Head of caudate nucleus (tissue), 42 donors: ENCODE measurements around the gene LBHD1.
"Not testable (repeated sequence)": the region's sequence is repeated elsewhere in the genome, so short reads cannot be mapped to it uniquely, and the experiment has no call there.

ENCODE experiments used
- DNase-seq, 42 donors: peaks; one replicate each; pipeline versions ENCODE4 v3.0.0 to v3.0.0-alpha.2; 2020 to 2021; ENCODE audit warnings: mixed read lengths in 7 of 42
- intact Hi-C: fragments of 100-400 bp; cut with DNase I; formaldehyde crosslinking; loops from one replicate; pipeline ENCODE4 v1.15.0; 2022

The LBHD1 gene

DNA sequence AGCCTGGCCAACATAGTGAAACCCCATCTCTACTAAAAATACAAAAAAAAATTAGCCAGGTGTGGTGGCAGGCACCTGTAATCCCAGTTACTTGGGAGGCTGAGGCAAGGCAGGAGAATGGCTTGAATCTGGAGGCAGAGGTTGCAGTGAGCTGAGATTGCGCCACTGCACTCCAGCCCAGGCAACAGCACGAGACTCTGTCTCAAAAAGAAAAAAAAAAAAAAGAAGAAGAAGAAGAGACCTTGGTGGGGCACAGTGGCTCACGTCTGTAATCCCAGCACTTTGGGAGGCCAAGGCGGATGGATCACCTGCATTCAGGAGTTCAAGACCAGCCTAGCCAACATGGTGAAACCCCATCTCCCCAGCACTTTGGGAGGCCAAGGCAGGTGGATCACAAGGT, 31.9 kb upstream of the LBHD1 start:
- intact Hi-C loops: loop anchor here (10.0 kb wide), 1 partner anchor 309 kb away; no protein-coding TSS in a partner anchor
- DNase-seq: not testable (repeated sequence)

DNA sequence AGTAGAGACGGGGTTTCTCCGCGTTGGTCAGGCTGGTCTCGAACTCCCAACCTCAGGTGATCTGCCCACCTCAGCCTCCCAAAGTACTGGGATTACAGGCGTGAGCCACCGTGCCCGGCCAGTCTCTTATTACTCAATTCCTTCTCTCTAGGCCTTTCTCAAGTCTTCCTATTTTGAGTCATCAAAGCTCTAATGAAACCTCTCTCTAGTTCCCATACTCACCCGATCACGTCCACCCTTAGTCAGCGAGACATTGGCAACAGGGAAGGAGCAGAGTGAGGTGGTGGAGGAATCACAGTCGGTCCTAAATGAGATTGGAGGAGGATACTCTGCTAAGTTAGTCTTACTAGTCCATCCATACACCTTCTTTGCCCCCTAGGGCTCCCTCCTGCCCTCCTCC, 30.2 kb upstream of the LBHD1 start:
- intact Hi-C loops: loop anchor here (10.0 kb wide), 1 partner anchor 307 kb away; no protein-coding TSS in a partner anchor
- DNase-seq: no peak

DNA sequence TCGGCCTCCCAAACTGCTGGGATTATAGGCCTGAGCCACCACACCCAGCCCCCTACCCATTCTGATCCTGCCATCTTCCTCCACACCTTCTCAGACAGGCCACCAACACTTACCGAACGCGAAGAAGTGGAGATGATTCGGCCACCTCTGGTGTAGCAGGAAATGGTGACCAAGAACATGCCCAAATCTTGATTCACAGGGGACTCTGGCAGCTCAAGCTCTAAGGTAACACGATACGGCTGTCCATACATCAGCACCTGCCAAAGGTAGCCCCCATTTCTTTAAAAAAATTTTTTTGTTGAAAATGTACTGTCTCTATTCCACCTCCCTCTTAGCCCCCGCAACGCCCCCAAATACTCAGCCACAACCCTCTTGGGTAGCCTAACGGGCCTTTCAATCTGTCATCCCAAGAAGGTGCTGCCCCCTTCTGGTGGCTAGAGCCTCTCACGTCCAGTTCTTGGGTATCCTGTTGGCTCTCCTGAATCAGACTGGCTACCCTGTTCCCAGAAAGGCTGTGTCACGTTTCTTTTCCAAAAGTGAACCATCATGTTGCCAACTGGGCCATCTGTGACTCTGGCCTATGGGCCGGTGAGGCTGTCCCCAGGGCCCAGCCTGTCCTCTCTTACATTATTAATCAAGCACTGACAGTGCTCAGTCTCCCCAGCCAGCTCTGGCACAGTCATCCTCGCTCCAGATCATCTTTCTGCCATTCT, 22.5 kb upstream of the LBHD1 start:
- intact Hi-C loops: no loop called here
- DNase-seq: peak; percentile 39 to 91 (median 76)

DNA sequence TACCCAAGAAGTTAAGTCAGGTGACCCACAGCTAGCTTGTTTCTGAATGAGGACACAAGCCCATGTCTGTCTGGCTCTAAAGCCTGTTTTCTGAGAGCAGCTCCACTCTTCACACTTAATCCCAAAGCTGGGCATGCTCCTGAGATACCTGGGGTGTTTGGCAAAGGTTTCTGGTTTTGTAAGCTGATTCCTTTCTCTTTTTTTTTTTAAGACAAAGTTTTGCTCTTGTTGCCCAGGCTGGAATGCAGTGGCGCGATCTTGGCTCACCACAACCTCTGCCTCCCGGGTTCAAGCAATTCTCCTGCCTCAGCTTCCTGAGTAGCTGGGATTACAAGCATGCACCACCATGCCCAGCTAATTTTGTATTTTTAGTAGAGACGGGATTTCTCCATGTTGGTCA, 21.6 kb upstream of the LBHD1 start:
- DNase-seq, intact Hi-C loops: not testable (repeated sequence)

DNA sequence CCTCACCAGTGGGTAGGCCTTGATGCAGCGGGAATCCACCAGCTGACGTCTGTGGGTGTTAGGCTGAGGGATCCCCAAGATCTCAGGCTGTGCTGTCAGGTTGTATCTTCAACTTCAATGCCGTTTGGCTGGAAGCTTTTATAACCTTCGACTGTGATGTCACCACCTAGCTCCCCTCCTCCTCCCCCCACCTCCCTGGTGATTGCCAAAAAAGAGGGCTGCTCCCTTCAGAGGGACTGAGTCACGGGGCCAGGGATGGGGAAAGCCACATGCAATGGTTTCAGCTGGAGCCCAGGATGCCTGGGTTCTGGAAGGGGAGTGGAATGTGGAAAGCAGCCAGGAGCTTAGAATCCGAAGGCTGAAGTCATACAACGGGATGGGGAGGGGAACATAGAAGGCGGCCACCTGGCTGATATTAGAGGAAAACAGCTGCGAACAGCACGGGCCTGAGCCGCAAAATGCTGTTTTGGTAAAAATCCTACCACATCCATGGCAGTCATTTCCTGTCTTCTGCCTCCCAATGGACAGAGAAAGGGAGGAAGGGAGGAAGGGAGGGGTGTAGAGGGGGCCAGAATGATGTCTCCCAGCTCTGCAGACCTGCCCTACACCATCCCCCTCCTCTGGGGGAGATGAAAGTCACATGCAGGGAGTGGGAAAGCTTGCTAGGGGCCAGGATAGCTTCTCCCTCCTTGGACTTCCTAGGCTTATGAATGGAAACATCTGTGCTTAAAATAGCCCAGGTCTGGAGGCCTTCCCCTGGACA, 17.5 kb upstream of the LBHD1 start, which contains the start of gene LRRN4CL:
Gene LRRN4CL, minus strand, starts transcription at position 110 of the 763 bp plus-strand sequence. CDS start 1,022 bp downstream, outside the sequence.
- DNase-seq: peak; percentile 29 to 91 (median 69)
- intact Hi-C loops: no loop called here

DNA sequence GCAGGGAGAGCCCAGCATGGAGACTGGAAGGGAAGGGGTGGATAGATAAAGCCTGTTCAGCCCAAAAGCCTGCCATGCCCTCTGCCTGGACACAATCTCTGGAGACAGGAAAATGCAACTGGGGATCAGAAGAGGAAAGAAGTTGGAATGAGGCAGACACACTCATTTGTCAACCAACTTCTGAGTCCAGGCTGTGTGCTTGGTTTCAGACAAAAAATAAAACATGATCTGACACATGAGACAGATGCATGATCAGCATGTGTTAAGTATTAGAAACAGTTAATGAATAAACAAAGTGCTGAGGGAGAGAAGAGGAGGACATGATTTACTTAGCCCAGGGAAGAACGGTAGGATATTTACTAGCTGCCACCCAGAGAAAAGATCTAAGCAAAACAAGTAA, 16.4 kb upstream of the LBHD1 start:
- DNase-seq: no peak
- intact Hi-C loops: no loop called here

DNA sequence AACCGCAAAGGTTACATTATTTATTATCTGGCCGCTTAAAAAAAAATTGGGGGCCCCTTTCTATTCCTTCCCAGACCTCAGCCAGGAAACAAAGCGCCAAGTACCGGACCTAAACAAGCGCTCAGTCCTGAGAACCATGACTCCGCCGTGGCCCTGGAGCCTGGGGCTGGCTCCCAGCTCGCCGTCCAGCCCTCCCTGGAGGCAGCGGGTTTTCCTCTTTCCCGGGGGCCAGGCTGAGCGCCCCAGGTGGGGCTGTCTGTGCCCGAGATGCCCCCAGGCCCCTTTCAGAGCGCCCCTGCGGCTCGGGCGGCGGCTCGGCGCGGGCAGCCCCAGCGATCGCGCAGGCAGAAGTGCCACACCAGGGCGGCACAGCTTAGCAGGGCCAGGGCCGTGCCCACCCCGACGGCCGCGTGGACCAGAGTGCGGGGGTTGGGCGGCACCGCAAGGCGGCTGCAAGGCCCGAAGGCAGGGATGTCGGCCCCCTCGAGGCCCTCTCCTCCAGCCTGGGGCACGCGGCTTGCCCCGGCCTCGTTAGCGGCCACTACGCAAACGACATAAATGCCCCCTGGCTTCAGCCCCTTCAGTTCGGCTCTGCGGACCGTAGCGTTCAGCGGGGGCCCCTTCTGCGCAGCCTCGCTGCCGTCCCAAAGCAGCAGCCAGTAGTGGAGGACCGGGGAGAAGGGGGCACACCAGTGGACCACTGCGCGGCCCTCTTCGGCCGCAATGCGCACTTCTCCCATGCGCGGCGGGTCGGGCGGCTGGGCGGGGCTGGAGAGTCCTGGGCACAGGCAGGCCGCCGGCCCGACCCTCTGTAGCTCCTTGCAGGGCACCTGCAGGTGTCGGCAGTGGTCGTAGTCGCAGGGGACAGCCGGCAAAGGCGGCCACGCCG, 15.7 kb upstream of the LBHD1 start:
- intact Hi-C loops: no loop called here
- no peak for DNase-seq

DNA sequence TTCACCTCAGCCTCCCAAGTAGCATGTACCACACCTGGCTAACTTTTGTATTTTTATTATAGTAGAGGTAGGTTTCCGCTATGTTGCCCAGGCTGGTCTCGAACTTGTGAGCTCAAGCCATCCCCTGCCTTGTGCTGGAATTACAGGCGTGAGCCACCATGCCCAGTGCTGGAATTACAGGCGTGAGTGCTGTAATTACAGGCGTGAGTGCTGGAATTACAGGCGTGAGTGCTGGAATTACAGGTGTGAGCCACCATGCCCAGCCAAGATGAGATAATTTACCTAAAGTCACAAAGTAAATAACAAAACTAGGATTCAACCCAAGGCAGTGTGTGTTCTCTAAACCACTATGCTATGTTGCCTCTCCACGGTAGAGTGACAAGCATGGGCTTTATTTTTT, 10.5 kb upstream of the LBHD1 start:
- DNase-seq: no peak
- intact Hi-C loops: no loop called here

DNA sequence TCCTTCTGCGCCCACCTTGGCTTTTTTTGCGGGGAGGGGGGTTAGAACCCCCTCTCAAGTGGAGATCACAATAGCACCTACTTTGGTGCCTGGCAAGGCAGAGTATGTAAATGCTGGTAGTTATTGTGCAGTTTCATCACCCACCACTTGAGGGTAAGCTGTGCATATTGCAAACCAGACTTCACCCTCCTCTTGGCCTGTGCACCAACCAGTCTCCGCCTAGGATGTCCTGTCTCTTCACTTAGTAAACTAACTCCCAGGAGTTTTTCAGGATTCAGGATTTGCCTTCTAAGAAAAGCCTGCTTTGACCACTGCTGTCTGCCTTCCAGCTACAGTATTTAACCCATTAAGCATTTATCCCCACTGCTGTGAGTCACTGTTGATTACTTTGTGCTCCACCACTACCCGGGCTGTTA, 8.8 kb upstream of the LBHD1 start:
- peak in 5 of 42 donors; percentile 11 to 45 (median 26) for DNase-seq
- intact Hi-C loops: no loop called here

DNA sequence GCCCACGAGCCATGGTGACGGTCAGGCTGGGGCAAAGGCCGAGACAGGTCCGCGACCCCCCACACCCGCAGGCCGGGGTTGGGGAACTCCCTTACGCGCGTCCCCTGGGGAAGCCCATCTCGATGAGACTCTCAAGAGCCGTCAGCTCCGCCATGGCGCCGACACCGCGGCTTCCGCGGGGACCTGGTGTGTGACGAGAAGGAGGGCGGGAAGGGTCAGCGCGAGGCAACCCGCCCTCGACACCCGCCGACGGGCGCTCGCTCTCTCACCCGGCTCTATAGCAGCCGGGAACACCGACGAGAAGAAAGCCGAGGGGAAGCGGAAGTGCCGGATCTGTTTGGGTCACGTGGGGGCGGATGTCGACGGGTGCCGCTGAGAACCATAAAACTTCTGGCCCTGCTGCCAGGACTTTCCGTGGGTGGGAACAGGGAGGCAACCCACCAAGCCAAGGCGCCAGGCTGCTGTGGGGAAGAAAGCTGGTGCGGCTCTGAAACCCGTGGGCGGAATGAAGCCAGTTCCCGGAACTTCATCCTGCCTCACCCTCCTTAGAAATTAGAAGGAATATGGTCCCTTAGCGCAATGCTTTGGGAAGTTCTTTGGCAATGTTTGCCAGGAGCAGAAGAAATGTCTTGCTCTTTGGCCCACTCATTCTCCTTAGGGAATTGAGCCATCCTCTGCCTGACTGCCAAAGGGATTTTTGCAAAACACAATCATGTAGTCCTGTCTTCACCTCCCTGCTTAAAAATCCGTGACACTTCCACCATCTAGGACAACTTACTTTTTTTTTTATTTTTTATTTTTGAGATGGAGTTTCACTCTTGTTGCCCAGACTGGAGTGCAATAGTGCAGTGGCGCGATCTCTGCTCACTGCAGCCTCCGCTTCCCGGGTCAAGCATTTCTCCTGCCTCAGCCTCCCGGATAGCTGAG, 7.0 kb upstream of the LBHD1 start, which contains the start of gene UBXN1:
Gene UBXN1, minus strand, starts transcription at position 304 of the 927 bp plus-strand sequence. Its CDS starts 150 bp downstream, at position 154.
- DNase-seq: peak; percentile 78 to 97 (median 90)
- intact Hi-C loops: loop anchor here (5.0 kb wide), 1 partner anchor 87 kb away; the partner anchor contains the start of gene TUT1

DNA sequence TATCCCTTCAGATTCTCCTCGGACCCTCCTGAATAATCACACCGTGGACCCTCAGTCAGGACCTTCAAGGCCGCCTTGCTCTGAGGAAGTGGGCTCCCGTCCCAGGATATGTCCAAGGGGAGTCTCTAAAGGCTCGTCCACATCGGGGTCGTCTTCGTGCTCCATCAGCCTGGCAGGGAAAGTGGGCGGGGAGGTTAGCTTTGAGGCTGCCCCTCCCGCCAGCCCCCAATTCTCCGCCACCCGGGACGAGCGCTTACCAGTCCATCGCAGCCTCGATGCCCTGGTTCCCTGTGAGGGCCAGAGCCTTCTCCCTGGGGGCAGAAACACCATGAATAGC, 6.3 kb upstream of the LBHD1 start:
- intact Hi-C loops: loop anchor here (5.0 kb wide), 1 partner anchor 86 kb away; the partner anchor contains the start of gene TUT1
- no peak for DNase-seq

DNA sequence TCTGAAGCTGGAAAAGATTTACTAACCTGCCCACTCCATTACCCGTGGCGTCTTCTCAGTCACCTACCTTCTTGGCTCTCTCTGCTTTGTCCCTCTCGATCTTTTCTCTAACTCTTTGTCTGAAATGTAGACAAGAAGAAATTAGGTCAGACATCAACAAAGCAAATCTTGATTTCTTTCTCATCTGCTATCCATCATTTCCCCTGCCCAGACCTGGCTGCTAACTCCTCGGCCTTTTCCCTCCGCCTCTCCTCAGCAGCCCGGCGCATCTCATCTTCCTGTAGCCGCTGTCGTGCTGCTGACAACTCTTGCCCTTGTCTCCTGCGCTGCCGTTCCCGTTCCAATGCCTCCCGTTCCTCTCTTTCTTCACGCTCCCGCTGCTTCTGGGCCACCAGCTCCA, 5.6 kb upstream of the LBHD1 start:
- intact Hi-C loops: loop anchor here (5.0 kb wide), 1 partner anchor 85 kb away; the partner anchor contains the start of gene TUT1
- no peak for DNase-seq

DNA sequence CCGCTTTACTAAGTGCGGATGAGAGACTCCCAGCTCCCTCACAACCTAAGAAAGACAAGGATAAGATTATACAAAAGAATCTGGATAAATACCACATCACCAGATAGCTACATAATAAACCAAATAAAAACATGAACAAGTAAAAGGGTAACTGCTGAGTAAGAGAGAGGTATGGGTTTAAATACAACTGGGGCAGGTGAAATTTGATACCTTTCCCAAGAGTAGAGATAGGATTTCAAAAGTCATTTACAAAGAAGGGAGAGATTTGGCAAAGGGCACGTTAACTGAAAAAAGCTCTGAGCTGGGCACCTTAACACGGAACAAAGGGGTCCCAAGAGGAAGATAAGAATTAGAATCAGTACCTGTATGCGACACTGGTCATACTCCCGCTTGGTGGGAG, 5.1 kb upstream of the LBHD1 start:
- intact Hi-C loops: loop anchor here (5.0 kb wide), 1 partner anchor 85 kb away; the partner anchor contains the start of gene TUT1
- DNase-seq: no peak

DNA sequence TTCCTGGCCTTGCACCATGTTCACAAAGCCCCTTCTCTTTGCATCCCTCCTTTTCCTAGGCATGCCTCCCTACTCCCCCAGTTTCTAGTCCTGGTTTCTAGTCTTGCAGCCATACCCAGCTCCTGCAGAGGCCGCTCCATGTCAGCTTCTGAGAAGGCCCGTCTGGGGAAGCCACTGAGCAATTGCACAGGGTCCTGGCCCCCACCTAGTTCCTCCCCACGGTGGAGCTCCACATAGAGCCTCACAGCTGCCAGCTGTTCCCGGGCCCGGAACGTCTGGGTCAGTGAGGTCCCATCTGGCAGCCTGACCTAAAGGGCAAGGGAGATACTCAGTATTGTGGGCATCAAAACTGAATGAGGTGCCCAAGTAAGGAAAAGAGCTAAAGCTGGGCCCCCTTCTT, 4.6 kb upstream of the LBHD1 start:
- no peak for DNase-seq
- intact Hi-C loops: loop anchor here (5.0 kb wide), 1 partner anchor 84 kb away; the partner anchor contains the start of gene TUT1

DNA sequence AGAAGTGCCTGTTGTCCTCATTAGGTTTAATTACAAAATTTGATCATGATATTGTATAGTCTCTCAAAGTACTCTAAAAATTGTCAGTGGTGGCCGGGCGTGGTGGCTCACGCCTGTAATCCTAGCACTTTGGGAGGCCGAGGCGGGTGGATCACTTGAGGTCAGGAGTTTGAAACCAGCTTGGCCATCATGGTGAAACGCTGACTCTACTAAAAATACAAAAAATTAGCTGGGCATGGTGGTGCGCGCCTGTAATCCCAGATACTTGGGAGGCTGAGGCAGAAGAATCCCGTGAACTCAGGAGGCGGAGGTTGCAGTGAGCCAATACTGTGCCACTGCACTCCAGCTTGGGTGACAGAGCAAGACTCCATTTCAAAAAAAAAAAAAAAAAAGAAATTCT, 3.3 kb upstream of the LBHD1 start:
- DNase-seq: not testable (repeated sequence)
- intact Hi-C loops: loop anchor here (5.0 kb wide), 1 partner anchor 83 kb away; the partner anchor contains the start of gene TUT1

DNA sequence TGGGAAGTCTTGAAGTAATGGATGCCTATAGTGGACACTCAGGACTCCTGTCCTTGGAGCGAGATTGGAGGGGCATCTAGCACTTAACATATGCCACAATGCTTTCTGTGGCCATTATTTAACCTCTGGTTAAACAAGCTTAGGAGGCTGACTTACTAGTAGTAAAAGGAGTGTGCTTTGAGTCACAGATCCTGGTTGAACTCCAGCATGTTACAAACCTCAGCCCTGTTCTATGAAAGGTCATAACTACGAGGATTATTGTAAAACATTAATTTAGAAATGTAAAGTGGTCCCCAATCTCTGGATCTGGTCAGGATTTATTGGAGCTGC, 1.1 kb upstream of the LBHD1 start:
- intact Hi-C loops: no loop called here
- DNase-seq: no peak

DNA sequence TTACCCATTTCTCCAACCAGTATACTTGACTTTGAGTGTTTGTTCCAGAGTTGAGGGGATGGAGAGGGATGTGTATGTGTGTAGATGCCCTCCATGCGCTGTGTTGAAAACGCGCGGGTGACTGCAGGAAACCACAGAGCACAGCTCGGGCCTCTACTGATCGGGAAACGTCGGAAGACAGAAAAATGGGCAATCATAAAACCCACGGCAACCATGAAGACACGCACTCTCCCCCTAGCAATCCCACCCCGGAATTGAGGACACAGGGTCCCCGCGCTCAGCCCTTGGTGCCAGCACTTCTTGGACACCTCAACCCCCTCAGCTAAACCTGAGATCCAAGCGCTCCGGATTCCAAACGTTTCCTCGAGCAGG, 845 bp downstream of the LBHD1 start:
- peak in 1 of 42 donors; percentile 87 for DNase-seq
- intact Hi-C loops: no loop called here
